ENCODE measurements around the gene BCL2.
A peak's percentile ranks its signal among the peaks of the same experiment; 100 is the strongest.

Gene BCL2

GRCh38 chr18:63307551-63308200 lies 11.9 kb downstream of the BCL2 start:
- peak; percentile 20 for DNase-seq

GRCh38 chr18:63306819-63307550 lies 12.6 kb downstream of the BCL2 start:
- no peak for DNase-seq

- no peak for DNase-seq
Observed at GRCh38 chr18:63306249-63306648, 13.3 kb downstream of the BCL2 start.

GRCh38 chr18:63303547-63303946 lies 16.0 kb downstream of the BCL2 start:
- DNase-seq, result no peak

GRCh38 chr18:63302636-63303405 lies 16.7 kb downstream of the BCL2 start:
- no peak for DNase-seq

- DNase-seq, result no peak
Observed at GRCh38 chr18:63302220-63302619, 17.3 kb downstream of the BCL2 start.

- no peak for DNase-seq
Observed at GRCh38 chr18:63301434-63301833, 18.1 kb downstream of the BCL2 start.

GRCh38 chr18:63299837-63300745 lies 19.5 kb downstream of the BCL2 start:
- no peak for DNase-seq

GRCh38 chr18:63298400-63299365 lies 20.9 kb downstream of the BCL2 start:
- DNase-seq, result no peak

- DNase-seq, result no peak
Observed at GRCh38 chr18:63297687-63298399, 21.7 kb downstream of the BCL2 start.

- no peak for DNase-seq
Observed at GRCh38 chr18:63293935-63294334, 25.6 kb downstream of the BCL2 start.

GRCh38 chr18:63292831-63293683 lies 26.5 kb downstream of the BCL2 start:
- DNase-seq, result no peak

GRCh38 chr18:63291278-63291677 lies 28.3 kb downstream of the BCL2 start:
- DNase-seq, result no peak

GRCh38 chr18:63290821-63291200 lies 28.8 kb downstream of the BCL2 start:
- no peak for DNase-seq

- DNase-seq, result no peak
Observed at GRCh38 chr18:63290166-63290820, 29.3 kb downstream of the BCL2 start.

- no peak for DNase-seq
Observed at GRCh38 chr18:63288311-63288710, 31.3 kb downstream of the BCL2 start.

- DNase-seq, result no peak
Observed at GRCh38 chr18:63287691-63288220, 31.8 kb downstream of the BCL2 start.

GRCh38 chr18:63286926-63287325 lies 32.6 kb downstream of the BCL2 start:
- no peak for DNase-seq

Measured in OCI-M1 (cell line).